HCT116 (cell line): ENCODE data around the gene COX15. TPM values are rescaled to one million over a fixed set of nuclear protein-coding genes. Genes with fewer than 3 reads are reported as not detected.
"Not testable (repeated sequence)": the region's sequence is repeated elsewhere in the genome, so short reads cannot be mapped to it uniquely, and the experiment has no call there.

ENCODE experiments used
- ATAC-seq: fragments of 200-7000 bp; cut with Tn5 transposase; 2 replicates; pipeline ENCODE4 v1.9.1; 2020; ENCODE audit warnings: mild to moderate bottlenecking, moderate library complexity
- BruUV-seq: library from RNA; stranded (reverse); fragments of 400-500 nt; replicated peaks from 2 replicates; lab custom pipeline; 2021; lab: Mats Ljungman, UMichigan
- CTCF ChIA-PET: fragments of 300-600 bp; sonication (Branson Sonifier 250); formaldehyde crosslinking; loops from one replicate; lab custom pipeline; 2021; ENCODE audit warnings: antibody characterized with exemption; lab: Charles Lee
- POLR2A ChIA-PET: fragments of 300-600, 350-600 bp; sonication (Branson Sonifier 250); formaldehyde crosslinking; loops from one replicate; lab custom pipeline; 2021; ENCODE audit warnings: antibody characterized with exemption; lab: Charles Lee
- RAD21 ChIA-PET, 2 experiments: fragments of 300-600 bp; sonication (Branson Sonifier 250); formaldehyde crosslinking; loops; one replicate each; lab custom pipeline; 2023; ENCODE audit warnings: low total read pairs in 2 of 2; ENCODE audit not compliant: uncharacterized antibody in 2 of 2, unreplicated experiment in 2 of 2, low non-redundant PET in 1 of 2; lab: Charles Lee
- DNase-seq: peaks from one replicate; pipeline ENCODE4 v3.0.0-alpha.2; 2010; ENCODE audit warnings: low read depth, low spot score
- H2AFZ ChIP-seq: fragments of 200-600 bp; shearing (Covaris generic), sonication (generic); 2 replicates; pipeline ENCODE4 v1.6.1; 2017; ENCODE audit warnings: low read depth, mixed run types, mixed read lengths, antibody characterized with exemption, low read length; ENCODE audit not compliant: poor library complexity, severe bottlenecking
- H3K27ac ChIP-seq: 2 replicates; pipeline ENCODE4 v1.5.1; 2012; ENCODE audit warnings: low read depth, low read length
- H3K27me3 ChIP-seq: fragments of 200-600 bp; sonication (generic); 2 replicates; pipeline ENCODE4 v1.6.1; 2016; ENCODE audit warnings: mixed run types, low read length, mixed read lengths; ENCODE audit not compliant: insufficient read depth
- H3K36me3 ChIP-seq, 2 experiments: fragments of 200-500 bp in 1 of 2; fragments of 200-600 bp in 1 of 2; sonication (Bioruptor generic) in 1 of 2; sonication (generic) in 1 of 2; 2 replicates each; pipeline versions ENCODE4 v1.5.1 to v1.6.1; 2014 to 2016; ENCODE audit warnings: low read length in 2 of 2, inconsistent platforms in 1 of 2, mixed read lengths in 1 of 2, mixed run types in 1 of 2; ENCODE audit not compliant: insufficient read depth in 2 of 2, control insufficient read depth in 1 of 2
- H3K4me1 ChIP-seq, 2 experiments: fragments of 200-600 bp in 1 of 2; sonication (generic) in 1 of 2; 2 replicates each; pipeline versions ENCODE4 v1.5.1 to v1.6.1; 2012 to 2017; ENCODE audit warnings: low read length in 2 of 2, inconsistent platforms in 1 of 2, mild to moderate bottlenecking in 1 of 2, mixed read lengths in 1 of 2, mixed run types in 1 of 2, moderate library complexity in 1 of 2; ENCODE audit not compliant: insufficient read depth in 2 of 2, control insufficient read depth in 1 of 2
- H3K4me2 ChIP-seq: fragments of 200-600 bp; sonication (generic); 2 replicates; pipeline ENCODE4 v1.6.1; 2017; ENCODE audit warnings: mixed run types, low read length, mixed read lengths
- H3K4me3 ChIP-seq, 2 experiments: fragments of 200-600 bp in 1 of 2; sonication (generic) in 1 of 2; replicated peaks in 1 of 2; 2 replicates each; pipeline ENCODE4 v1.5.1; 2011 to 2016; ENCODE audit warnings: low read length in 2 of 2, control low read depth in 1 of 2, low read depth in 1 of 2, mild to moderate bottlenecking in 1 of 2, mixed read lengths in 1 of 2, mixed run types in 1 of 2
- H3K79me2 ChIP-seq: fragments of 200-600 bp; sonication (generic); 2 replicates; pipeline ENCODE4 v1.6.1; 2017; ENCODE audit warnings: mild to moderate bottlenecking, mixed run types, low read length, moderate library complexity, mixed read lengths; ENCODE audit not compliant: insufficient read depth
- H3K9ac ChIP-seq: fragments of 200-600 bp; sonication (generic); 2 replicates; pipeline ENCODE4 v1.6.1; 2016; ENCODE audit warnings: low read length, mixed read lengths
- H3K9me2 ChIP-seq: fragments of 200-600 bp; sonication (generic), shearing (Covaris generic); 2 replicates; pipeline ENCODE4 v1.6.1; 2017; ENCODE audit warnings: mixed run types, mild to moderate bottlenecking, moderate library complexity; ENCODE audit not compliant: insufficient read depth
- H3K9me3 ChIP-seq, 2 experiments: fragments of 200-500 bp in 1 of 2; fragments of 200-600 bp in 1 of 2; sonication (Bioruptor generic) in 1 of 2; sonication (generic) in 1 of 2; 2 replicates each; pipeline ENCODE4 v1.6.1; 2014 to 2017; ENCODE audit warnings: low read length in 2 of 2, mixed read lengths in 2 of 2, inconsistent platforms in 1 of 2, low read depth in 1 of 2, mild to moderate bottlenecking in 1 of 2, mixed run types in 1 of 2, moderate library complexity in 1 of 2; ENCODE audit not compliant: control insufficient read depth in 1 of 2, insufficient read depth in 1 of 2
- H4K20me1 ChIP-seq: fragments of 200-600 bp; sonication (generic), shearing (Covaris generic); 2 replicates; pipeline ENCODE4 v1.6.1; 2017; ENCODE audit warnings: mixed run types, mild to moderate bottlenecking, moderate library complexity; ENCODE audit not compliant: insufficient read depth
- CBX3 ChIP-seq: IDR thresholded peaks from 2 replicates; pipeline ENCODE4 v1.6.1; 2012; ENCODE audit warnings: low read depth
- ELF1 ChIP-seq: IDR thresholded peaks from 2 replicates; pipeline ENCODE4 v1.6.1; 2012; ENCODE audit warnings: low read depth, borderline replicate concordance
- EZH2 ChIP-seq: fragments of 200-600 bp; sonication (generic); IDR thresholded peaks from 2 replicates; pipeline ENCODE4 v1.6.1; 2017; ENCODE audit warnings: antibody characterized with exemption, mixed run types
- EZH2phosphoT487 ChIP-seq: fragments of 200-600 bp; IDR thresholded peaks from 2 replicates; pipeline ENCODE4 v1.6.1; 2018; ENCODE audit warnings: antibody characterized with exemption, borderline replicate concordance
- SIN3A ChIP-seq: IDR thresholded peaks from 2 replicates; pipeline ENCODE4 v1.6.1; 2012; ENCODE audit warnings: low read depth
- SP1 ChIP-seq: IDR thresholded peaks from 2 replicates; pipeline ENCODE4 v1.6.1; 2012; ENCODE audit warnings: low read depth
- SRF ChIP-seq: IDR thresholded peaks from 2 replicates; pipeline ENCODE4 v1.6.1; 2012; ENCODE audit warnings: low read depth
- ZFX ChIP-seq: fragments of 450-650 bp; IDR thresholded peaks from 2 replicates; pipeline ENCODE4 v1.6.1; 2017
- intact Hi-C: fragments of 100-400 bp; cut with micrococcal nuclease; formaldehyde crosslinking; loops from 2 replicates; pipeline ENCODE4 v1.10.0; 2022
- total RNA-seq: library from RNA; stranded (reverse); gene quantifications from one replicate; pipeline ENCODE4 v1.2.1, GENCODE V29; 2021; ENCODE audit not compliant: unreplicated experiment
- TF ChIP-seq, protein P1 (sequence below): IDR thresholded peaks from 2 replicates; pipeline ENCODE4 v1.6.1; 2012
- TF ChIP-seq, protein P2 (sequence below): IDR thresholded peaks from 2 replicates; pipeline ENCODE4 v1.6.1; 2011; ENCODE audit warnings: mild to moderate bottlenecking, low read length, moderate library complexity; ENCODE audit not compliant: insufficient replicate concordance; ENCODE audit errors: extremely low read depth
- TF ChIP-seq, protein P3 (sequence below): IDR thresholded peaks from 2 replicates; pipeline ENCODE4 v1.6.1; 2012

The COX15 gene
- total RNA-seq, 1 experiment from 2014 or later: 79.6 TPM

DNA sequence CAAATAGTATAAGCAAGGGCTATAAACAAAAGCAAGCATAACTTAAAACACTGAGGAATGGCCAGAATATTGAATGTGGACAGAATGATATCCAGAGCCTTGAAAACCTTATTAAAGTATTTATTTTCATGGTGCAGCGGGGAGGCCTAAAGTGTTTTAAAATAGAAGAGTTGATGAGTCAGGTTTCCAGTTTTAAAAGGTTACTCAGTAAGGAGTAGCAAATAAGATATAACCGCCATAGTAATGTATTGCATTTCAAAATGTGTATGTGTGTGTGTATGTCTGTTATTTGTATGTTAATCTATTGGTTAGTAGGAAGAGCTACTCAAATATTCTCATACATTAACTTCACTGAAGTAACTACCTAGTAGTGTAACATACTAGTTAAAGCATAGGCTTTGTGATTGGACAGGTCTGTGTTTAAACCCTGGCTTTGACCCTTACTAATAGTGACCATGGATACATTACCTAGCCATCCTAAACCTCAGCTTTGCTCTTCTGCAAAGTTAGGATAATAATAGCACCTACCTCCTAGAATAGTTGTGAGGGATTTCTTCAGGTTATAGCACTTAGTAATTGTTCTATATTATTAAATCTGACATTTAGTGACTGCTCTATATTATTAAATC, 17.0 kb upstream of the COX15 start:
- Histone ChIP-seq H3K9me2 (no peaks in the 10 kb centered on the region), H3K36me3 (peaks cover 75 to 79% of the 10 kb centered on the region in 2 experiments), H4K20me1 (no peaks in the 10 kb centered on the region), H3K79me2 (peaks cover 49% of the 10 kb centered on the region), H3K27ac (no peak overlapping the region), H3K4me3 (no peak overlapping the region), H3K27me3 (no peaks in the 10 kb centered on the region), H3K9ac (no peak overlapping the region), H3K9me3 (no peaks in the 10 kb centered on the region), H3K4me1 (peaks cover 0 to 2% of the 10 kb centered on the region in 2 experiments; a peak in 1 of 4 replicates), H3K4me2 (no peak overlapping the region), H2AFZ (no peak overlapping the region)
- TF ChIP-seq CBX3 (no peak), SRF (no peak), SIN3A (no peak), EZH2 (no peak), SP1 (no peak), ZFX (no peak), EZH2phosphoT487 (no peak), ELF1 (no peak)
- TF ChIP-seq, protein P1, sequence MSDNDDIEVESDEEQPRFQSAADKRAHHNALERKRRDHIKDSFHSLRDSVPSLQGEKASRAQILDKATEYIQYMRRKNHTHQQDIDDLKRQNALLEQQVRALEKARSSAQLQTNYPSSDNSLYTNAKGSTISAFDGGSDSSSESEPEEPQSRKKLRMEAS: no peak
- TF ChIP-seq, protein P2, sequence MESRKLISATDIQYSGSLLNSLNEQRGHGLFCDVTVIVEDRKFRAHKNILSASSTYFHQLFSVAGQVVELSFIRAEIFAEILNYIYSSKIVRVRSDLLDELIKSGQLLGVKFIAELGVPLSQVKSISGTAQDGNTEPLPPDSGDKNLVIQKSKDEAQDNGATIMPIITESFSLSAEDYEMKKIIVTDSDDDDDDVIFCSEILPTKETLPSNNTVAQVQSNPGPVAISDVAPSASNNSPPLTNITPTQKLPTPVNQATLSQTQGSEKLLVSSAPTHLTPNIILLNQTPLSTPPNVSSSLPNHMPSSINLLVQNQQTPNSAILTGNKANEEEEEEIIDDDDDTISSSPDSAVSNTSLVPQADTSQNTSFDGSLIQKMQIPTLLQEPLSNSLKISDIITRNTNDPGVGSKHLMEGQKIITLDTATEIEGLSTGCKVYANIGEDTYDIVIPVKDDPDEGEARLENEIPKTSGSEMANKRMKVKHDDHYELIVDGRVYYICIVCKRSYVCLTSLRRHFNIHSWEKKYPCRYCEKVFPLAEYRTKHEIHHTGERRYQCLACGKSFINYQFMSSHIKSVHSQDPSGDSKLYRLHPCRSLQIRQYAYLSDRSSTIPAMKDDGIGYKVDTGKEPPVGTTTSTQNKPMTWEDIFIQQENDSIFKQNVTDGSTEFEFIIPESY: no peak
- TF ChIP-seq, protein P3, sequence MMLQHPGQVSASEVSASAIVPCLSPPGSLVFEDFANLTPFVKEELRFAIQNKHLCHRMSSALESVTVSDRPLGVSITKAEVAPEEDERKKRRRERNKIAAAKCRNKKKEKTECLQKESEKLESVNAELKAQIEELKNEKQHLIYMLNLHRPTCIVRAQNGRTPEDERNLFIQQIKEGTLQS: no peak
- CTCF ChIA-PET: interaction anchor here (1.4 kb wide), 1 partner anchor 16 kb away, joined by 6 read pairs; the partner anchor contains the start of genes COX15 and CUTC
- TSS peak; percentile 15 for BruUV-seq
- POLR2A ChIA-PET: no interaction called here
- RAD21 ChIA-PET: no interaction called here
- no peak for DNase-seq
- intact Hi-C loops: no loop called here
- no peak for ATAC-seq

DNA sequence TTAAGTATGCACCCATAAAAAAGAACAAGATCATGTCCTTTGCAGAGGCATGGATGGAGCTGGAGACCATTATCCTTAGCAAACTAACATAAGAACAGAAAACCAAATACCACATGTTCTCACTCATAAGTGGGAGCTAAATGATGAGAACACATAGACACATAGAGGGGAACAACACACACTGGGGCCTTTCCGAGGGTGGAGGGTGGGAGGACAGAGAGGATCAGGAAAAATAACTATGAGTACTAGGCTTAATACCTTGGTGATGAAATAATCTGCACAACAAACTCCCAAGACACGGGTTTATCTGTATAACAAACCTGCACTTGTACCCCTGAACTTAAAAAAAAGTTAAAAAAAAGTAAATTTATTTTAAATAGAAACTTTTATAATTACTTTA, 14.2 kb upstream of the COX15 start:
- H4K20me1 ChIP-seq, intact Hi-C loops, H3K27me3 ChIP-seq, DNase-seq, ATAC-seq, BruUV-seq, H3K4me2 ChIP-seq, POLR2A ChIA-PET, H3K4me3 ChIP-seq, RAD21 ChIA-PET, H3K9ac ChIP-seq, H3K9me2 ChIP-seq, CTCF ChIA-PET, H3K27ac ChIP-seq, H2AFZ ChIP-seq, H3K9me3 ChIP-seq: not testable (repeated sequence)
- peaks cover 15 to 29% of the 10 kb centered on the region in 2 experiments for H3K4me1 ChIP-seq
- H3K36me3 ChIP-seq: peaks cover 82 to 86% of the 10 kb centered on the region in 2 experiments
- H3K79me2 ChIP-seq: peaks cover 69% of the 10 kb centered on the region
